ENCODE data around the gene CITED4. TPM values are rescaled to one million over a fixed set of nuclear protein-coding genes. Genes with fewer than 3 reads are reported as not detected.

Gene CITED4
- total and polyA plus RNA-seq, 9 of the 15 experiments (the other 6 are each of a cell fraction or from before 2014, with no cell fraction given): 0.11 to 1.2 (median 0.17) TPM; not detected in 2

GRCh38 chr1:40892354-40892753 lies 30.2 kb upstream of the CITED4 start:
- Histone ChIP-seq H3K4me3 (no peak overlapping the region), H3K27ac (ENCODE audit: extremely low read depth, low read depth, low read length) (no peak overlapping the region), H3K4me2 (ENCODE audit: insufficient read depth, low read length) (no peak overlapping the region), H3K36me3 (ENCODE audit: control insufficient read depth, insufficient read depth, low read length) (no peaks in the 10 kb centered on the region), H3K27me3 (ENCODE audit: control insufficient read depth in 2 of 2, insufficient read depth in 2 of 2, low read length in 2 of 2) (peaks cover 0 to 9% of the 10 kb centered on the region in 2 experiments; a peak in 2 of 5 replicates), H2AFZ (ENCODE audit: low read depth, low read length) (no peak overlapping the region), H4K20me1 (replicated peaks; ENCODE audit: control insufficient read depth, insufficient read depth, low read length) (no peaks in the 10 kb centered on the region), H3K79me2 (ENCODE audit: control insufficient read depth, insufficient read depth, low read length) (no peaks in the 10 kb centered on the region), H3K9ac (ENCODE audit: insufficient read depth in 1 of 2, low read depth in 2 of 2, low read length in 2 of 2) (no peak overlapping the region), H3K9me1 (ENCODE audit: control insufficient read depth, insufficient read depth, low read length) (no peaks in the 10 kb centered on the region), H3K9me3 (replicated peaks; ENCODE audit: control insufficient read depth, insufficient read depth, low read depth, low read length) (peaks cover 16% of the 10 kb centered on the region), H3K4me1 (replicated peaks in 1 of 2; ENCODE audit: control insufficient read depth in 2 of 2, insufficient read depth in 2 of 2, low read length in 2 of 2) (no peaks in the 10 kb centered on the region)
- DNase-seq (ENCODE audit: extremely low read depth in 1 of 4, low spot score in 3 of 4) (no peak), ATAC-seq (no peak), FAIRE-seq (no peak)
- BruUV-seq (replicated peaks): no TSS peak
- ChIA-PET CTCF (ENCODE audit: low intra/inter-chr PET ratio) (no interaction called here), POLR2A (interaction anchor here (0.6 to 2.0 kb wide), 3 partner anchors 10 to 16 kb away, joined by 4 to 7 read pairs (median 4); no protein-coding TSS in a partner anchor)
- in situ Hi-C loops (cut with MboI) (no loop called here), intact Hi-C loops (cut with micrococcal nuclease) (no loop called here)
- 2% methylated on average over 2 of the region's 2 CpGs for WGBS (ENCODE audit: insufficient coverage, low coverage, missing lambda C conversion rate)
- TF ChIP-seq HINFP (tag; conservative IDR thresholded peaks at IDR 0.05; ENCODE audit: low read depth) (no peak), CREB3 (tag; conservative IDR thresholded peaks at IDR 0.05; ENCODE audit: low read depth) (no peak), TFAP4 (CRISPR knock-in tag; IDR thresholded peaks at IDR 0.05; ENCODE audit: borderline replicate concordance) (no peak), ZBTB2 (IDR thresholded peaks at IDR 0.05) (no peak), TOE1 (IDR thresholded peaks at IDR 0.05; ENCODE audit: borderline replicate concordance) (no peak), TOE1 (CRISPR knock-in tag; IDR thresholded peaks at IDR 0.05; ENCODE audit: borderline replicate concordance, low read depth) (no peak), RREB1 (CRISPR knock-in tag; IDR thresholded peaks at IDR 0.05) (no peak), SNIP1 (IDR thresholded peaks at IDR 0.05; ENCODE audit: low read depth) (no peak), ZNF175 (CRISPR knock-in tag; IDR thresholded peaks at IDR 0.05; ENCODE audit: low read depth) (no peak), CBX5 (IDR thresholded peaks at IDR 0.05; ENCODE audit: borderline replicate concordance, low read depth) (no peak), ZSCAN29 (IDR thresholded peaks at IDR 0.05) (no peak), ZNF76 (CRISPR knock-in tag; IDR thresholded peaks at IDR 0.05; ENCODE audit: borderline replicate concordance) (no peak)

Data from K562 (cell line).